AG10803 (cell line): Measurements from ENCODE around the gene PHLDA1.

Source experiments
- DNase-seq: peaks from one replicate; pipeline ENCODE4 v3.0.0; 2010; ENCODE audit warnings: low read depth
- H3K4me3 ChIP-seq: 2 replicates; pipeline ENCODE4 v1.5.1; 2011; ENCODE audit warnings: mild to moderate bottlenecking, low read length, control low read depth
- TF ChIP-seq, protein P1 (sequence below): conservative IDR thresholded peaks from 2 replicates; pipeline ENCODE4 v1.5.1; 2011; ENCODE audit warnings: mild to moderate bottlenecking, low read length, control low read depth, inconsistent platforms

PHLDA1 gene

DNA sequence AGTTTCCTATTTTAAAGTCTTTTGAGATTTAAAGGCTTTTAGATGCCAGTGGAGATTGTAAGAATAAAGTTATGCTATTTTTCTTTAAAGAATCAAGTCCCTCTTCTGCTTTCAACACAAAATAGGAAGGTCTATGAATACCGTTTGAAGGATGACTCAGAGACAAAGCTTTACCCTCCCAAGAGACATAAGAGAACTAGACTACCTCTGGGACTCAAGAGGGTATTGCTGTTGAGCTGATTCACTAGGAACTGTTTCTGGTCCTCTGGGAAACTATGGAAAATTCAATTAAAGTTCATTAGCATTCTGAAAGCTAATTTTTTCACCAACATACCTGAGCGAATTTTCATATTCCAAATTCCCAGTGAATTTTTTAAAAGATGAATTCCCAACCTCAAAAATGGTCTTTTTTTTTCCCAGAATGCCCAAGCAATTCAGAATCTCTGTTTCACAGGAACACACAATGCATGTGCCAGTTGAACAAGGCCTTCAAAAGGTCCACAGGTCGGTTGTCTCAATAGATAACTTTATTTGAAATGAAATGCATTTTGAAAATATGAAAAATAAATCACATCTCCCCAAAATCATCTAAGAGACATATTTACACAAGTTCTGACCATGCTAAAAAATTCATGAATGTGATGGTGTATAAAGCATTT, 6.5 kb downstream of the PHLDA1 start:
- TF ChIP-seq, protein P1, sequence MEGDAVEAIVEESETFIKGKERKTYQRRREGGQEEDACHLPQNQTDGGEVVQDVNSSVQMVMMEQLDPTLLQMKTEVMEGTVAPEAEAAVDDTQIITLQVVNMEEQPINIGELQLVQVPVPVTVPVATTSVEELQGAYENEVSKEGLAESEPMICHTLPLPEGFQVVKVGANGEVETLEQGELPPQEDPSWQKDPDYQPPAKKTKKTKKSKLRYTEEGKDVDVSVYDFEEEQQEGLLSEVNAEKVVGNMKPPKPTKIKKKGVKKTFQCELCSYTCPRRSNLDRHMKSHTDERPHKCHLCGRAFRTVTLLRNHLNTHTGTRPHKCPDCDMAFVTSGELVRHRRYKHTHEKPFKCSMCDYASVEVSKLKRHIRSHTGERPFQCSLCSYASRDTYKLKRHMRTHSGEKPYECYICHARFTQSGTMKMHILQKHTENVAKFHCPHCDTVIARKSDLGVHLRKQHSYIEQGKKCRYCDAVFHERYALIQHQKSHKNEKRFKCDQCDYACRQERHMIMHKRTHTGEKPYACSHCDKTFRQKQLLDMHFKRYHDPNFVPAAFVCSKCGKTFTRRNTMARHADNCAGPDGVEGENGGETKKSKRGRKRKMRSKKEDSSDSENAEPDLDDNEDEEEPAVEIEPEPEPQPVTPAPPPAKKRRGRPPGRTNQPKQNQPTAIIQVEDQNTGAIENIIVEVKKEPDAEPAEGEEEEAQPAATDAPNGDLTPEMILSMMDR, result no peak
- peak; percentile 82 for DNase-seq
- H3K4me3 ChIP-seq, result no peak overlapping the region

DNA sequence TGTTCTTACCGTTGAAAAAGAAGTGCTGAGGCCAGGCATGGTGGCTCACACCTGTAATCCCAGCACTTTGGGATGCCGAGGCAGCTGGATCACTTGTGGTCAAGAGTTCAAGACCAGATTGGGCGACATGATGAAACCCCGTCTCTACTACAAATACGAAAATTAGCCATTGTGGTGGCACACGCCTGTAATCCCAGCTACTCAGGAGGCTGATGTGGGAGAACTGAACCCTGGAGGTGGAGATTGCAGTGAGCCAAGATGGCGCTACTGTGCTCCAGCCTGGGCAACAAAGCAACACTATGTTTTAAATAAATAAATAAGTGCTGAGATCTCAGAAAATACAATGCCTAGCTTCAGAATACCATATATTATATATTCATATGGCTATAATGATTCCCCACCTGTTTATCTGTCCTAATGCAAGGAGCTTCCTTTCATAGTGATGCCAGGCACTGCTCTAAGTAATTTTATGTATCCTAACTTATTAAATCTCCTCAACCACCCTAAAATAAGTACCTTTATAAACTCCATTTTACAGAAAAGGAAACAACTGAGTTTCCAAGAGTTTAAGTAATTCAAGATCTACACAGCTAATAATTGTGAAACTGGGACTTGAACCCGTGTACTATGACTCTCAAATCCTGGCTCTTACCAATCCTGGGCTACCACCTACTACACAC, 7.3 kb downstream of the PHLDA1 start:
- no peak overlapping the region for H3K4me3 ChIP-seq
- no peak for DNase-seq
- TF ChIP-seq, protein P1, result no peak

DNA sequence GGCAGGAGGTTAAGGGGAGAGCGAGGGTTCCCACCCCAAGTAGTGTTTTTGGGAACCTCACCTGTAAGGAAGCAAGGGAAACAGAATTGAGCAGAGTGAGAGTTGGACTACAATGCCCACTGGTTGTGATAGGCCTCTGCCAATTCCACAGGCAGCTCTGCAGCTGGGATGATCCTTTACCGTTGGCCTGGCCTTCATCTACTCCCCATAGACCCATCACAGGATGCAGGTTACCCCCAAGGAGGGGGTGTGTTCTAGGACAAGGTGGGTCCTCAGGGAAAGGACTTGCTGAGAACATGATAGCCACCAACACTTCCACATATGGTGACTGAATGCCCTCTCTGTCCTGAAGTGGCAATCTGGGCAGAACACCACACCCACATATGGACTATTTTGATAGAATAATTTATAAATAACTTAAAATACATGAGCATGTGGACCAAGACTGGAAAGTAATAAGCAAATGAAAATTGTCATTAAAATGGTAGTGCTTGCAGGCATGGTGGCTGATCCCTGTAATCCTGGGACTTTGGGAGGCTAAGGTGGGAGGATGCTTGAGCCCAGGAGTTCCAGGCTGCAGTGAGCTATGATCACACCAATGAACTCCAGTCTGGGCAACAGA, 8.4 kb downstream of the PHLDA1 start:
- no peak overlapping the region for H3K4me3 ChIP-seq
- TF ChIP-seq, protein P1, result no peak
- DNase-seq, result no peak

DNA sequence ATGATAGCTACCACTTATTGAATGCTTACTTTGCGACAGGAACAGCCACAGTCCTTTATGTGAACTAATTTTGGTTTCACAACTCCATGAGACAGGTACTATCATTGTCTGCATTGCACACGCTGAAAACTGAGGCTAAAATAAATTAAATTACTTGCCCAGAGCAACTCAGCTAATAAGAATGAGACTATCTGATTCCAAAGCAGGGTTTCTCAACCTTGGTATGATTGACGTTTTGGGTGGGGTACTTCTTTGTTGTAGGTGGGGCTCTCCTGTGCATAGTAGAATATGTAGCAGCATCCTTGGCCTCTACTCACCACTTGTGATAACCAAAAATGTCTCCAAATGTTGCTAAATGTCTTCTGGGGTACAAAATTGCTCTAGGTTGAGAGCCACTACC, 9.1 kb downstream of the PHLDA1 start:
- no peak for DNase-seq
- TF ChIP-seq, protein P1, result no peak
- H3K4me3 ChIP-seq, result no peak overlapping the region

DNA sequence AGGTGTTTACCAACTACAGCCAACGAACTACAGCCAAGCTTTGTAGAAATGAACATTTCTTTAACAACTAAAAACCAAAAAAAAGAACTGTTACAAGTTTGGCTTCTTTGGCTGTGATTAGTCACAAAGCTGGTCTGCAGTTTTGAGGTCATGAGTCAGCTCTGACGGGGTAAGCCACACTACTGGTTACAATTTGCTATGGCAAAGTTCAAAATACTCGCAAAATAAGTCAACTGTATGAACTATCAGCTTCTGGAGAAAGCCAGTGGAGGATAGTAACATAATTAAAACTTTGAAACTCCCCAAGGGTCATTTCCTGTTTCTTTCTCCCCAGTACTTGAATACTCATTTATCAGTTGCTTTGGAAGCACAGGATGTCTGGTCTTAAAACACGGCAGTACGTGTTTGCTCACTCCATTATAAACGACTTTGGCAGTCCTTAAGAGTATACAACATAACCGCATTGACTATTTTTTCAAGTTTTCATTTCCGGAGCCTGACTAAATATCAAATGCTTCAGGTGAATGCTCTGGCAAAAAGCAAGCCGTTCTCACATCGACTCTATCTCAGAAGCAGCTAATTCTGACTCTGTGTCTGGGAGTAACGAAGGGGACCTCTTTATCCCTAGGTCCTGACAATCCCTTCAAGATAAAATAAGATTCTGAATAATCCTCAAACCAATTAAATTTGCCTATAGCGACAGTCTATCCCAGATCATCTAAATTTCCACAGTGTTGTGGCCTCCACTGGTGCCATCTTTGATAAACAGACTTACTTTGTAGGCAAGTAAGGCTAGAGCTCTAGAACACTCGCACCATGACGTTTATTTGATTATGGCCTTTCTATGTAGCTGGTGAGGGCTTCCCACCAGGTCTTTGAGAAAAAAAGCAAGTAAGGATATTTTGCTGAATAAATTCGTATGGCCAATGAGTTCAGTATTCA, 10.6 kb downstream of the PHLDA1 start:
- H3K4me3 ChIP-seq, result peak overlapping the region; percentile 16
- DNase-seq, result peak; percentile 97
- TF ChIP-seq, protein P1, result no peak

DNA sequence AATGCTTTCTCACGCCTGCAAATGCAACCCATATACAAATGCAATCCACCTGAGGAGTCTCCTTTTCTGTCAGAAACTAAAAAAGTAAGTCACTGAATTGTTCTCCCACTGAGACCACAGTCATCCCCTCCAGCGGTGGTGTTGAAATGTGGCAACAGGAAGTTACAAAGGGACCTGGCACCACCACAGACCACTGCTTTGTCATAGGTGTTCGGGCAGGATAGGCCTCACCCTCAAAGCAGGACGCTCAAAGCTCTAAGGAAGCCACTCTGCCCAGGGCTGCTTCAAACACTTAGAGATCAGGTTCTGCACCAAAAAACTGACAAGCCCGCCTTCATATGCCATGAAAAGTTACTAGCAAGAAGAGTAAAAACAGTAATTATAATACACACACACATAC, 11.3 kb downstream of the PHLDA1 start:
- H3K4me3 ChIP-seq, result no peak overlapping the region
- TF ChIP-seq, protein P1, result no peak
- peak; percentile 85 for DNase-seq
